HG03196 (cell line): ENCODE data around the gene TUBB4B.

ENCODE experiments used
- ATAC-seq: cut with Tn5 transposase; IDR thresholded peaks from one replicate; pipeline ENCODE4 v1.9.1; 2021; ENCODE audit not compliant: unreplicated experiment

TUBB4B gene

GRCh38 chr9:137240841-137241489 lies at the start of gene TUBB4B:
Gene TUBB4B, plus strand, starts transcription at chr9:137241287. Its CDS starts 74 bp downstream, at chr9:137241361.
- peak; percentile 69 for ATAC-seq

GRCh38 chr9:137191691-137192447 lies 49.2 kb upstream of the TUBB4B start:
- no peak for ATAC-seq

- ATAC-seq, result no peak
Measured at GRCh38 chr9:137192448-137192780, 48.7 kb upstream of the TUBB4B start.

GRCh38 chr9:137192859-137193258 lies 48.2 kb upstream of the TUBB4B start:
- no peak for ATAC-seq

- no peak for ATAC-seq
Measured at GRCh38 chr9:137193771-137194170, 47.3 kb upstream of the TUBB4B start.

GRCh38 chr9:137194388-137194787 lies 46.7 kb upstream of the TUBB4B start:
- ATAC-seq, result no peak

- no peak for ATAC-seq
Measured at GRCh38 chr9:137194909-137195308, 46.2 kb upstream of the TUBB4B start.

GRCh38 chr9:137195525-137196220 lies 45.4 kb upstream of the TUBB4B start:
- ATAC-seq, result no peak

- no peak for ATAC-seq
Measured at GRCh38 chr9:137198051-137198901, 42.8 kb upstream of the TUBB4B start.

GRCh38 chr9:137198902-137199283 lies 42.2 kb upstream of the TUBB4B start:
- ATAC-seq, result no peak

- no peak for ATAC-seq
Measured at GRCh38 chr9:137199411-137200121, 41.5 kb upstream of the TUBB4B start.

GRCh38 chr9:137200311-137201204 lies 40.5 kb upstream of the TUBB4B start, which contains the start of gene TPRN:
Gene TPRN, minus strand, starts transcription at chr9:137200741. Its CDS starts 30 bp downstream, at chr9:137200711.
- peak; percentile 85 for ATAC-seq

GRCh38 chr9:137201205-137201868 lies 39.8 kb upstream of the TUBB4B start:
- no peak for ATAC-seq

- no peak for ATAC-seq
Measured at GRCh38 chr9:137202966-137203365, 38.1 kb upstream of the TUBB4B start.

- ATAC-seq, result no peak
Measured at GRCh38 chr9:137204731-137205125, 36.4 kb upstream of the TUBB4B start.

- peak; percentile 40 for ATAC-seq
Measured at GRCh38 chr9:137205126-137206069, 35.7 kb upstream of the TUBB4B start, which contains the start of the genes NDOR1 and TMEM203. Gene NDOR1, plus strand, starts transcription at chr9:137205700. Its CDS starts 78 bp downstream, at chr9:137205778. Gene TMEM203, minus strand, starts transcription at chr9:137205648. Its CDS starts 234 bp downstream, at chr9:137205414.

GRCh38 chr9:137206602-137207001 lies 34.5 kb upstream of the TUBB4B start:
- ATAC-seq, result no peak
